CD8-positive, alpha-beta memory T cell (primary cell): ENCODE results near the gene TLE2. TPM values are rescaled to one million over a fixed set of nuclear protein-coding genes. Genes with fewer than 3 reads are reported as not detected.
A peak's percentile ranks its signal among the peaks of the same experiment; 100 is the strongest.
"Not testable (repeated sequence)": the region's sequence is repeated elsewhere in the genome, so short reads cannot be mapped to it uniquely, and the experiment has no call there.

ENCODE experiments used
- CTCF ChIA-PET: fragments of 350-600 bp; sonication (Branson Sonifier 250); formaldehyde crosslinking; loops from one replicate; lab custom pipeline; 2021; ENCODE audit warnings: antibody characterized with exemption; lab: Charles Lee
- POLR2A ChIA-PET: fragments of 350-600 bp; sonication (Branson Sonifier 250); formaldehyde crosslinking; loops from one replicate; lab custom pipeline; 2021; ENCODE audit warnings: antibody characterized with exemption; lab: Charles Lee
- DNase-seq, 5 donors: peaks; one replicate each; pipeline versions ENCODE4 v3.0.0 to v3.0.0-alpha.2; 2020 to 2022; ENCODE audit warnings: mixed read lengths in 1 of 5
- H3K27ac ChIP-seq: one replicate; pipeline ENCODE4 v1.7.0; 2013; ENCODE audit warnings: low read depth, mild to moderate bottlenecking, low read length, moderate library complexity
- H3K27me3 ChIP-seq: 2 replicates; pipeline ENCODE4 v1.7.0; 2013; ENCODE audit warnings: low read length, mild to moderate bottlenecking; ENCODE audit not compliant: insufficient read depth, poor library complexity, severe bottlenecking
- H3K36me3 ChIP-seq: 2 replicates; pipeline ENCODE4 v1.7.0; 2013; ENCODE audit warnings: mild to moderate bottlenecking, low read length, moderate library complexity; ENCODE audit not compliant: insufficient read depth
- H3K4me1 ChIP-seq: 2 replicates; pipeline ENCODE4 v1.7.0; 2013; ENCODE audit warnings: mild to moderate bottlenecking, low read length, moderate library complexity; ENCODE audit not compliant: insufficient read depth
- H3K4me3 ChIP-seq: 2 replicates; pipeline ENCODE4 v1.7.0; 2013; ENCODE audit warnings: mild to moderate bottlenecking, low read length
- H3K9me3 ChIP-seq: 2 replicates; pipeline ENCODE4 v1.7.0; 2013; ENCODE audit warnings: mild to moderate bottlenecking, low read length
- H3K27ac Mint-ChIP-seq, 8 donors: one replicate each; pipeline ENCODE4 v1.8.0; 2020 to 2021; ENCODE audit warnings: mixed read lengths in 8 of 8, mild to moderate bottlenecking in 6 of 8, inconsistent platforms in 3 of 8, moderate library complexity in 3 of 8
- H3K27me3 Mint-ChIP-seq, 2 donors: one replicate each; pipeline ENCODE4 v1.8.0; 2020 to 2021; ENCODE audit warnings: mixed read lengths in 2 of 2, mild to moderate bottlenecking in 1 of 2, moderate library complexity in 1 of 2
- H3K36me3 Mint-ChIP-seq, 3 donors: one replicate each; pipeline ENCODE4 v1.8.0; 2020 to 2021; ENCODE audit warnings: mixed read lengths in 3 of 3, inconsistent platforms in 1 of 3, mild to moderate bottlenecking in 1 of 3
- H3K4me1 Mint-ChIP-seq, 3 donors: one replicate each; pipeline ENCODE4 v1.8.0; 2020 to 2021; ENCODE audit warnings: mixed read lengths in 3 of 3, inconsistent platforms in 1 of 3, mild to moderate bottlenecking in 1 of 3
- H3K4me3 Mint-ChIP-seq, 7 donors: one replicate each; pipeline ENCODE4 v1.8.0; 2020 to 2021; ENCODE audit warnings: mixed read lengths in 7 of 7, mild to moderate bottlenecking in 6 of 7, moderate library complexity in 4 of 7, inconsistent platforms in 2 of 7
- H3K9me3 Mint-ChIP-seq, 5 donors: one replicate each; pipeline ENCODE4 v1.8.0; 2020 to 2022; ENCODE audit warnings: mixed read lengths in 5 of 5, mild to moderate bottlenecking in 3 of 5, moderate library complexity in 2 of 5, inconsistent platforms in 1 of 5
- polyA plus RNA-seq: library from polyadenylated mRNA; unstranded; fragments of 300-500 nt; fragmentation: Illumina TruSeq; gene quantifications from one replicate; pipeline ENCODE4 v1.2.3, GENCODE V29; 2021
- total RNA-seq, 2 experiments: library from RNA; stranded (reverse); gene quantifications; one replicate each; pipeline ENCODE4 v1.2.3, GENCODE V29; 2021

TLE2 gene
- total and polyA plus RNA-seq, 3 experiments from 2014 or later, result 3.8 to 5.3 (median 5.0) TPM

GRCh38 chr19:3041327-3041726 is 12.2 kb upstream of the TLE2 start:
- Mint-ChIP-seq H3K36me3 (no peaks in the 10 kb centered on the region), H3K4me3 (no peak overlapping the region), H3K27me3 (no peaks in the 10 kb centered on the region), H3K4me1 (peaks cover 7 to 21% (median 12%) of the 10 kb centered on the region in 3 donors), H3K27ac (no peak overlapping the region), H3K9me3 (no peaks in the 10 kb centered on the region)
- H3K36me3 ChIP-seq, result no peaks in the 10 kb centered on the region
- peak overlapping the region; percentile 33 for H3K27ac ChIP-seq
- peaks cover 5% of the 10 kb centered on the region for H3K4me1 ChIP-seq
- no peak for DNase-seq
- no peaks in the 10 kb centered on the region for H3K9me3 ChIP-seq
- H3K4me3 ChIP-seq, result no peak overlapping the region
- H3K27me3 ChIP-seq, result no peaks in the 10 kb centered on the region
- ChIA-PET POLR2A (interaction anchor here (2.8 kb wide), 1 partner anchor 10 kb away, joined by 11 read pairs; no protein-coding TSS in a partner anchor), CTCF (no interaction called here)

GRCh38 chr19:3039641-3040077 is 10.6 kb upstream of the TLE2 start:
- peaks cover 12% of the 10 kb centered on the region for H3K4me1 ChIP-seq
- Mint-ChIP-seq H3K27me3 (peaks cover 0 to 8% of the 10 kb centered on the region in 2 donors), H3K4me3 (peak overlapping the region in 2 of 7 donors; percentile 61 to 62), H3K4me1 (peaks cover 17 to 33% (median 23%) of the 10 kb centered on the region in 3 donors), H3K27ac (peak overlapping the region in 2 of 8 donors; percentile 23 to 24), H3K9me3 (no peaks in the 10 kb centered on the region), H3K36me3 (peaks cover 0 to 6% (median 0%) of the 10 kb centered on the region in 3 donors)
- H3K27ac ChIP-seq, result no peak overlapping the region
- H3K36me3 ChIP-seq, result no peaks in the 10 kb centered on the region
- CTCF ChIA-PET, result interaction anchor here (0.7 to 2.1 kb wide), 3 partner anchors 10 to 64 kb away, joined by 3 to 9 read pairs (median 4); no protein-coding TSS in a partner anchor
- POLR2A ChIA-PET, result interaction anchor here (0.6 kb wide), 1 partner anchor 141 kb away, joined by 3 read pairs; no protein-coding TSS in a partner anchor
- no peaks in the 10 kb centered on the region for H3K27me3 ChIP-seq
- H3K9me3 ChIP-seq, result no peaks in the 10 kb centered on the region
- H3K4me3 ChIP-seq, result no peak overlapping the region
- DNase-seq, result no peak

DNA sequence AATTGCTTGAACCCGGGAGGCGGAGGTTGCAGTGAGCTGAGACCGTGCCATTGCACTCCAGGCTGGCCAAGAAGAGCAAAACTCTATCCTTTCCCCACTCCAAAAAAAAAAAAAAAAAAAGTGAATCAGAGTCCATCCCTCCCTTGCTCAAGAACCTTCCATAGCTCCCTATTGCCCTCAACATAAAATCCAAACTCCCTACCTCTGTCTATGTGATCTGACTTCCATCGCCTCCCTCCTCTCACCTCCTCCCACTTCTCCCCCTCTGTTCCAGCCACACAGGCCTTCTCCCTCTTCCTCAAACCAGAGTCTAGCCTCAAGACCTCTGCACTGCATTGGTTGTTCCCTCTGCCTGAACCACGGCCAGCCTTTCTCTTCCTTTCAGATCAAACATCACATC is 10.0 kb upstream of the TLE2 start:
- Histone ChIP-seq H3K4me1 (peaks cover 16% of the 10 kb centered on the region), H3K27ac (no peak overlapping the region), H3K36me3 (no peaks in the 10 kb centered on the region), H3K9me3 (no peaks in the 10 kb centered on the region), H3K27me3 (no peaks in the 10 kb centered on the region), H3K4me3 (no peak overlapping the region)
- peak overlapping the region in 2 of 8 donors; percentile 24 for H3K27ac Mint-ChIP-seq
- peak overlapping the region in 2 of 7 donors; percentile 62 to 70 for H3K4me3 Mint-ChIP-seq
- CTCF ChIA-PET, result interaction anchor here (1.2 to 2.1 kb wide), 2 partner anchors 37 to 65 kb away, joined by 4 to 9 read pairs; no protein-coding TSS in a partner anchor
- H3K4me1 Mint-ChIP-seq, result peaks cover 21 to 38% (median 25%) of the 10 kb centered on the region in 3 donors
- H3K9me3 Mint-ChIP-seq, result no peaks in the 10 kb centered on the region
- H3K36me3 Mint-ChIP-seq, result peaks cover 0 to 6% (median 0%) of the 10 kb centered on the region in 3 donors
- H3K27me3 Mint-ChIP-seq, result peaks cover 0 to 8% of the 10 kb centered on the region in 2 donors
- no peak for DNase-seq
- POLR2A ChIA-PET, result no interaction called here

DNA sequence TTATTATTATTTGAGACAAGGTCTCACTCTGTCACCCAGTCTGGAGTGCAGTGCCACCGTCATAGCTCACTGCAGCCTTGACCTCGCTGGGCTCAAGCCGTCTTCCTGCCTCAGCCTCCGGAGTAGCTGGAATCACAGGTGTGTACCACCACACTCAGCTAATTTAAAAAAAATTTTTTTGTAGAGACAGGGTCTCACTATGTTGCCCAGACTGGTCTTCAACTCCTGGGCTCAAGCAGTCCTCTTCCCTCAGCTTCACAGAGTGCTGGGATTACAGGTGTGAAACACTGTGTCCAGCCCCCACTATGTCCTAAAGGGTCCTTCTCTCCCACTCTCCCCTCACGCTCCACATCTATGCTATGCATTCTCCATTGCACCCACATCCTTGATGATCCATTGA is 9.1 kb upstream of the TLE2 start:
- Histone ChIP-seq H3K4me3 (no peak overlapping the region), H3K36me3 (no peaks in the 10 kb centered on the region), H3K4me1 (peaks cover 16% of the 10 kb centered on the region), H3K27me3 (no peaks in the 10 kb centered on the region), H3K27ac (no peak overlapping the region), H3K9me3 (no peaks in the 10 kb centered on the region)
- peak overlapping the region in 2 of 7 donors; percentile 21 to 76 for H3K4me3 Mint-ChIP-seq
- H3K27me3 Mint-ChIP-seq, result peaks cover 0 to 8% of the 10 kb centered on the region in 2 donors
- ChIA-PET POLR2A (interaction anchor here (3.9 kb wide), 1 partner anchor 22 kb away, joined by 86 read pairs; the partner anchor contains the start of gene TLE5), CTCF (interaction anchor here (1.2 kb wide), 1 partner anchor 66 kb away, joined by 4 read pairs; no protein-coding TSS in a partner anchor)
- DNase-seq, result no peak
- H3K27ac Mint-ChIP-seq, result no peak overlapping the region
- H3K9me3 Mint-ChIP-seq, result no peaks in the 10 kb centered on the region
- H3K36me3 Mint-ChIP-seq, result peaks cover 0 to 6% (median 0%) of the 10 kb centered on the region in 3 donors
- peaks cover 23 to 41% (median 25%) of the 10 kb centered on the region in 3 donors for H3K4me1 Mint-ChIP-seq

DNA sequence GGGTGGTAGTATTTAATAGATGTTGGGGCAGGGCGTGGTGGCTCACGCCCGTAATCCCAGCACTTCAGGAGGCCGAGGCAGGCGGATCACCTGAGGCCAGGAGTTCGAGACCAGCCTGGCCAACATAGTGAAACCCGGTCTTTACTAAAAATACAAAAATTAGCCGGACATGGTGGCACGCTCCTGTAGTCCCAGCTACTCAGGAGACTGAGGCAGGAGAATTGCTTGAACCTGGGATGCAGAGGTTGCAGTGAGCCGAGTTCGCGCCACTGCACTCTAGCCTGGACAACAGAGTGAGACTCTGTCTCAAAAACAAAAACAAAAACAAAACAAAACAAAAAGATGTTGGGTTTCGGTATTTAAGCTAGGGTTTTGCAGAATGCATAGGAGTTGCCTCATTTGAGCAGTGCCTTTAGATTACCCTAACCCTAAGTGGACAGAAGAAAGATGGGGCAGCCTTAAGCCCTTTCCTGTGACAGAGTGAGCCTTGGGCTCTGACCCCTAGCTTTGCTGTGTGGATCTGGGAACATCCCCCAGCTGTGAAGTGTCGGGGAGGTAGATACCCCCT is 8.0 kb upstream of the TLE2 start:
- peak overlapping the region; percentile 39 to 95 (median 87) for H3K4me3 Mint-ChIP-seq

GRCh38 chr19:3036119-3036976 is 7.3 kb upstream of the TLE2 start:
- H3K27me3 ChIP-seq, result no peaks in the 10 kb centered on the region
- H3K36me3 Mint-ChIP-seq, result peaks cover 0 to 6% (median 0%) of the 10 kb centered on the region in 3 donors
- POLR2A ChIA-PET, result interaction anchor here (1.1 to 3.9 kb wide), 9 partner anchors 9 to 560 kb away, joined by 3 to 86 read pairs (median 6); partner anchors contain the start of genes GADD45B, TLE5 and TLE6
- CTCF ChIA-PET, result interaction anchor here (0.8 to 3.1 kb wide), 15 partner anchors 10 to 127 kb away, joined by 3 to 18 read pairs (median 5); no protein-coding TSS in a partner anchor
- H3K27ac Mint-ChIP-seq, result peak overlapping the region; percentile 89 to 100 (median 97)
- peaks cover 16% of the 10 kb centered on the region for H3K4me1 ChIP-seq
- DNase-seq, result peak; percentile 68 to 86 (median 79)
- peak overlapping the region; percentile 99 for H3K4me3 ChIP-seq
- H3K4me3 Mint-ChIP-seq, result peak overlapping the region; percentile 87 to 98 (median 93)
- H3K9me3 ChIP-seq, result no peaks in the 10 kb centered on the region
- peaks cover 20 to 37% (median 23%) of the 10 kb centered on the region in 3 donors for H3K4me1 Mint-ChIP-seq
- H3K9me3 Mint-ChIP-seq, result no peaks in the 10 kb centered on the region
- peaks cover 0 to 8% of the 10 kb centered on the region in 2 donors for H3K27me3 Mint-ChIP-seq
- H3K36me3 ChIP-seq, result no peaks in the 10 kb centered on the region
- peak overlapping the region; percentile 82 for H3K27ac ChIP-seq

More for the DNA sequence above, 8.0 kb upstream of the TLE2 start:
- Histone ChIP-seq H3K27ac (peak overlapping the region; percentile 82), H3K4me3 (peak overlapping the region; percentile 99), H3K4me1 (peaks cover 16% of the 10 kb centered on the region)
- H3K36me3 ChIP-seq, DNase-seq, H3K9me3 Mint-ChIP-seq, H3K9me3 ChIP-seq, H3K36me3 Mint-ChIP-seq, H3K27me3 Mint-ChIP-seq, H3K27me3 ChIP-seq: not testable (repeated sequence)
- ChIA-PET POLR2A (interaction anchor here (1.2 to 3.9 kb wide), 3 partner anchors 9 to 23 kb away, joined by 6 to 86 read pairs (median 27); partner anchors contain the start of gene TLE5), CTCF (interaction anchor here (0.9 to 3.1 kb wide), 8 partner anchors 11 to 75 kb away, joined by 3 to 18 read pairs (median 7); no protein-coding TSS in a partner anchor)
- peak overlapping the region in 4 of 8 donors; percentile 12 to 97 (median 73) for H3K27ac Mint-ChIP-seq
- H3K4me1 Mint-ChIP-seq, result peaks cover 19 to 37% (median 20%) of the 10 kb centered on the region in 3 donors

DNA sequence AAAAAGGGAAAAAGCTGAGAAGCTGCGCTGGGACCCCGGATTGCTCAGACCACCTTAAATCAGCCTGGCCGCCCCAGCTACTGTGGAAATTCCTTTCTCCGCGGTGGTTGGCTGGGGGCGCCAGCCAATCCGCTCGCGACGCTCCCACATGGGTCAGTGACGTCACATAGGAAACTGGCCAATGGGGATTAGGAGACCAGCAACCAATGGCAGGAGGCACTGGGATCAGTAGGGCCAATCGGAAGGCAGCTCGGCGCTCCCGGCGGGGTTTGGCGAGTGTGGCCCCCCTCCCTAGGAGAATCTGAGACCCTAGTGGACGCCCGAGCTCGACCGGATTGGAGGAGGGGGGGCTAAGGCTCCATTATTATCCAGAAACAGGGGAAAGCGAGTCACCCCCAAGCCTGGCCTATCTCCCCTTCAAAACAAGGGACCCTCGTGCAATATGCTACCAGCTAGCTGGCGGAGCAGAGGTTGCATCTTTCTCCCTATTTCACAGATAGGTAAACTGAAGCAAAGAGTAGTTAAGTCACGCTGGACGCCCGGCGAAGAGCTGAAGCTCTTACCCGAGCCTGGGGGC is 6.5 kb upstream of the TLE2 start:
- CTCF ChIA-PET, result interaction anchor here (0.8 to 3.1 kb wide), 16 partner anchors 10 to 128 kb away, joined by 3 to 18 read pairs (median 4); partner anchors contain the start of gene TLE5
- POLR2A ChIA-PET, result interaction anchor here (0.5 to 3.9 kb wide), 10 partner anchors 10 to 1881 kb away, joined by 3 to 86 read pairs (median 6); partner anchors contain the start of genes GADD45B, TLE5 and TLE6
- H3K36me3 Mint-ChIP-seq, result peaks cover 0 to 6% (median 0%) of the 10 kb centered on the region in 3 donors
- Histone ChIP-seq H3K4me1 (peaks cover 16% of the 10 kb centered on the region), H3K36me3 (no peaks in the 10 kb centered on the region), H3K4me3 (peak overlapping the region; percentile 99), H3K27me3 (no peaks in the 10 kb centered on the region), H3K27ac (peak overlapping the region; percentile 82), H3K9me3 (no peaks in the 10 kb centered on the region)
- H3K9me3 Mint-ChIP-seq, result no peaks in the 10 kb centered on the region
- H3K4me3 Mint-ChIP-seq, result peak overlapping the region; percentile 87 to 98 (median 93)
- H3K27ac Mint-ChIP-seq, result peak overlapping the region; percentile 89 to 100 (median 97)
- DNase-seq, result peak; percentile 86 to 97 (median 95)
- peaks cover 0 to 8% of the 10 kb centered on the region in 2 donors for H3K27me3 Mint-ChIP-seq
- peaks cover 20 to 37% (median 23%) of the 10 kb centered on the region in 3 donors for H3K4me1 Mint-ChIP-seq
